ENCODE results near the gene FAM107B. TPM values are rescaled to one million over a fixed set of nuclear protein-coding genes. Genes with fewer than 3 reads are reported as not detected.

FAM107B gene
- total RNA-seq, 1 experiment from 2014 or later = 24.5 TPM

- Histone ChIP-seq H3K23me2 (ENCODE audit: insufficient read length, low read depth, low read length, poor library complexity, severe bottlenecking) (no peaks in the 10 kb centered on the region), H3K79me2 (ENCODE audit: insufficient read depth, low read length) (no peaks in the 10 kb centered on the region), H3K27ac (ENCODE audit: insufficient read length, low read depth, low read length) (no peak overlapping the region), H2BK15ac (ENCODE audit: low read depth, low read length) (no peak overlapping the region), H3K9ac (ENCODE audit: extremely low read depth, insufficient read length, low read length) (no peak overlapping the region), H3K4ac (ENCODE audit: low read depth, low read length) (no peak overlapping the region), H4K91ac (ENCODE audit: insufficient read length, low read depth, low read length) (no peak overlapping the region), H4K8ac (replicated peaks; ENCODE audit: insufficient read length, low read depth, low read length) (no peak overlapping the region), H3K18ac (ENCODE audit: insufficient read length, low read depth, low read length) (no peak overlapping the region), H2BK20ac (ENCODE audit: low read depth, low read length, poor library complexity, severe bottlenecking) (no peak overlapping the region), H3K4me1 (ENCODE audit: insufficient read depth, low read length) (peaks cover 2% of the 10 kb centered on the region; the same call in 1 of the 2 replicates), H2BK5ac (ENCODE audit: insufficient read length, low read length) (no peak overlapping the region), H3K4me2 (ENCODE audit: insufficient read depth, insufficient read length, low read length) (no peak overlapping the region), H3K27me3 (ENCODE audit: insufficient read depth, low read length) (no peaks in the 10 kb centered on the region), H2AK5ac (ENCODE audit: insufficient read length, low read length) (no peak overlapping the region), H2BK120ac (ENCODE audit: low read depth, low read length, poor library complexity, severe bottlenecking) (no peak overlapping the region), H3K23ac (ENCODE audit: insufficient read length, low read depth, low read length) (no peak overlapping the region), H2BK12ac (ENCODE audit: insufficient read length, low read depth, low read length) (no peak overlapping the region), H2AFZ (ENCODE audit: low read length) (no peak overlapping the region), H3T11ph (ENCODE audit: low read length) (no peak overlapping the region), H3K56ac (ENCODE audit: insufficient read length, low read depth, low read length) (no peak overlapping the region), H4K20me1 (ENCODE audit: control insufficient read depth, insufficient read depth, insufficient read length) (no peaks in the 10 kb centered on the region), H3K9me3 (ENCODE audit: control insufficient read depth, low read depth, low read length) (no peaks in the 10 kb centered on the region), H3K14ac (ENCODE audit: insufficient read depth, low read length) (no peak overlapping the region), H3K79me1 (ENCODE audit: insufficient read depth, low read depth, low read length, poor library complexity, severe bottlenecking) (no peaks in the 10 kb centered on the region), H4K5ac (ENCODE audit: insufficient read length, low read depth, low read length) (no peak overlapping the region)
- Mint-ChIP-seq H3K27me3 (ENCODE audit: low read depth) (no peaks in the 10 kb centered on the region), H3K27ac (no peak overlapping the region), H3K9me3 (no peaks in the 10 kb centered on the region), H3K4me1 (peaks cover 8 to 11% of the 10 kb centered on the region in 2 experiments), H3K36me3 (ENCODE audit: insufficient read depth in 1 of 3, low read depth in 3 of 3) (no peaks in the 10 kb centered on the region), H3K4me3 (no peak overlapping the region)
- WGBS (ENCODE audit: extremely low coverage, insufficient read length, low lambda C conversion rate) = no CpG with 5 or more reads among the region's 4 CpGs
- DNase-seq = no peak
- no peak for TF ChIP-seq CTCF (conservative IDR thresholded peaks at IDR 0.05)
These were observed 161.1 kb downstream of the FAM107B start for GRCh38 chr10:14613588-14613920.

Data from H9 (cell line).